GM23338 (cell line): ENCODE measurements around the gene JOSD2. TPM values are rescaled to one million over a fixed set of nuclear protein-coding genes. Genes with fewer than 3 reads are reported as not detected.

Experiments
- ATAC-seq: fragments of 200-7000 bp; cut with Tn5 transposase; 3 replicates; pipeline ENCODE4 v1.9.1; 2020
- DNase-seq: peaks from one replicate; pipeline ENCODE4 v3.0.0-alpha.2; 2015; ENCODE audit warnings: low spot score
- H2AFZ ChIP-seq: fragments of 200-600 bp; sonication (generic); 2 replicates; pipeline ENCODE4 v1.8.0; 2016; ENCODE audit warnings: antibody characterized with exemption, mild to moderate bottlenecking, moderate library complexity
- H3F3A ChIP-seq: fragments of 200-600 bp; sonication (generic); replicated peaks from 2 replicates; pipeline ENCODE4 v1.8.0; 2017; ENCODE audit warnings: antibody characterized with exemption, mixed run types, low read depth
- H3K27ac ChIP-seq: fragments of 200-600 bp; sonication (generic); 2 replicates; pipeline ENCODE4 v1.6.1; 2016; ENCODE audit warnings: low read depth
- H3K27me3 ChIP-seq: fragments of 200-600 bp; sonication (generic); 2 replicates; pipeline ENCODE4 v1.8.0; 2016; ENCODE audit warnings: mild to moderate bottlenecking, mixed run types, moderate library complexity; ENCODE audit not compliant: insufficient read depth
- H3K36me3 ChIP-seq: fragments of 200-600 bp; sonication (generic); 2 replicates; pipeline ENCODE4 v1.8.0; 2016; ENCODE audit warnings: mild to moderate bottlenecking; ENCODE audit not compliant: insufficient read depth
- H3K4me1 ChIP-seq: fragments of 200-600 bp; sonication (generic); 2 replicates; pipeline ENCODE4 v1.8.0; 2016; ENCODE audit warnings: mild to moderate bottlenecking, moderate library complexity; ENCODE audit not compliant: insufficient read depth
- H3K4me2 ChIP-seq: fragments of 200-600 bp; sonication (generic); 2 replicates; pipeline ENCODE4 v1.7.1; 2017; ENCODE audit warnings: mixed run types
- H3K4me3 ChIP-seq: fragments of 200-600 bp; sonication (generic); 2 replicates; pipeline ENCODE4 v1.6.1; 2016; ENCODE audit warnings: mixed run types
- H3K79me2 ChIP-seq: fragments of 200-600 bp; sonication (generic); replicated peaks from 2 replicates; pipeline ENCODE4 v1.8.0; 2017; ENCODE audit warnings: mild to moderate bottlenecking; ENCODE audit not compliant: insufficient read depth
- H3K9me2 ChIP-seq: fragments of 200-600 bp; sonication (generic); 2 replicates; pipeline ENCODE4 v1.8.0; 2017; ENCODE audit not compliant: insufficient read depth
- H4K20me1 ChIP-seq: fragments of 200-600 bp; sonication (generic); replicated peaks from 2 replicates; pipeline ENCODE4 v1.8.0; 2017; ENCODE audit warnings: mild to moderate bottlenecking; ENCODE audit not compliant: insufficient read depth
- H3K27ac Mint-ChIP-seq: 2 replicates; pipeline ENCODE4 v1.8.0; 2020; ENCODE audit warnings: inconsistent platforms, mild to moderate bottlenecking, moderate library complexity, mixed read lengths
- H3K27me3 Mint-ChIP-seq: 3 replicates; pipeline ENCODE4 v1.8.0; 2022; ENCODE audit warnings: low read depth, mild to moderate bottlenecking, moderate library complexity, mixed read lengths, inconsistent platforms; ENCODE audit not compliant: insufficient read depth, poor library complexity
- H3K36me3 Mint-ChIP-seq: 3 replicates; pipeline ENCODE4 v1.8.0; 2021; ENCODE audit warnings: low read depth, mild to moderate bottlenecking, inconsistent platforms, moderate library complexity, mixed read lengths
- H3K4me1 Mint-ChIP-seq: 3 replicates; pipeline ENCODE4 v1.8.0; 2020; ENCODE audit warnings: mild to moderate bottlenecking, inconsistent platforms, mixed read lengths
- H3K4me3 Mint-ChIP-seq: 3 replicates; pipeline ENCODE4 v1.8.0; 2021; ENCODE audit warnings: moderate library complexity, mild to moderate bottlenecking, inconsistent platforms, mixed read lengths
- H3K9me3 Mint-ChIP-seq: 3 replicates; pipeline ENCODE4 v1.8.0; 2020; ENCODE audit warnings: moderate library complexity, mild to moderate bottlenecking, inconsistent platforms, mixed read lengths
- EZH2phosphoT487 ChIP-seq: fragments of 200-600 bp; sonication (generic); IDR thresholded peaks from one replicate; pipeline ENCODE4 v1.8.1; 2018; ENCODE audit warnings: antibody characterized with exemption; ENCODE audit not compliant: unreplicated experiment
- JUNB ChIP-seq: IDR thresholded peaks from one replicate; pipeline ENCODE4 v1.6.1; 2016; ENCODE audit warnings: antibody characterized with exemption; ENCODE audit not compliant: unreplicated experiment
- NANOG ChIP-seq: IDR thresholded peaks from 2 replicates; pipeline ENCODE4 v1.6.1; 2016; ENCODE audit warnings: antibody characterized with exemption, borderline replicate concordance
- POLR2AphosphoS5 ChIP-seq: IDR thresholded peaks from 2 replicates; pipeline ENCODE4 v1.6.1; 2016; ENCODE audit warnings: antibody characterized with exemption, low read depth
- STAT1 ChIP-seq: IDR thresholded peaks from one replicate; pipeline ENCODE4 v1.6.1; 2016; ENCODE audit warnings: antibody characterized with exemption; ENCODE audit not compliant: unreplicated experiment
- ZNF114 ChIP-seq: fragments of 250-450 bp; sonication (Bioruptor Pico); IDR thresholded peaks from 2 replicates; pipeline ENCODE4 v1.5.0; 2020; ENCODE audit warnings: mild to moderate bottlenecking, moderate library complexity
- ZNF331 ChIP-seq: fragments of 250-450 bp; sonication (Bioruptor Pico); IDR thresholded peaks from 2 replicates; pipeline ENCODE4 v1.5.0; 2020; ENCODE audit warnings: low read depth, mild to moderate bottlenecking, moderate library complexity
- polyA plus RNA-seq: library from polyadenylated mRNA; unstranded; fragments of >200 nt; fragmentation: Nextera tagmentation; extraction: Ambion mirVana; gene quantifications from 2 replicates; pipeline ENCODE4 v1.2.1, GENCODE V29; 2016
- total RNA-seq: library from RNA; depleted of rRNA; stranded (reverse); fragments of >200 nt; shearing (Covaris generic); gene quantifications from 2 replicates; pipeline ENCODE4 v1.2.3, GENCODE V29; 2014
- TF ChIP-seq, protein P1 (sequence below): IDR thresholded peaks from one replicate; pipeline ENCODE4 v1.6.1; 2018; ENCODE audit warnings: antibody characterized with exemption; ENCODE audit not compliant: unreplicated experiment
- TF ChIP-seq, protein P2 (sequence below): IDR thresholded peaks from 2 replicates; pipeline ENCODE4 v1.6.1; 2016; ENCODE audit warnings: antibody characterized with exemption
- TF ChIP-seq, protein P3 (sequence below), 2 experiments: fragments of 200-600 bp in 1 of 2; sonication (generic) in 1 of 2; conservative IDR thresholded peaks; 2 replicates each; pipeline versions ENCODE4 v1.5.1 to v1.6.1; 2016 to 2017; ENCODE audit warnings: antibody characterized with exemption in 2 of 2, low read depth in 2 of 2, mild to moderate bottlenecking in 2 of 2, moderate library complexity in 1 of 2

Gene JOSD2
- total and polyA plus RNA-seq, 2 experiments from 2014 or later: 3.3 to 5.8 TPM

DNA sequence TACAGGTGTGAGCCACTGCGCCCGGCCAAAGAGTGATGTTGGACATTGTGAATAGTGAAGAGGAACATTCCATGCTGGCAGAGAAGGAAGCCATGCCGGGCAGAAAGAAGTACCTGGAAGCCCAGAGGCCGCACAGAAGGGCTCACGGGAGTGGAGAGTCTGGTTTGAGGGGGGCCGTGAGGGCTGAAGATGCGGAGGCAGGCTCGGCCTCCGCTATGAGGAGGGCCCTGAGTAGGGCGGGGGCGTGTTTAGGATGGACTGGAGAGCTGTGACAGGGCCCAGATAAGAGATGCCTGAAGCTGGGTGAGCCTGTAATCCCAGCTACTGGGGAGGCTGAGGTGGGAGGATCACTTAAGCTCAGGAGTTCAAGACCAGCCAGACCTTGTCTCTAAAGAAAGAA, 1.6 kb downstream of the JOSD2 start:
- H3K4me3 Mint-ChIP-seq: no peak overlapping the region
- Histone ChIP-seq H3K36me3 (no peaks in the 10 kb centered on the region), H3K4me3 (no peak overlapping the region), H3K79me2 (no peaks in the 10 kb centered on the region), H3K27ac (no peak overlapping the region), H4K20me1 (no peaks in the 10 kb centered on the region; the same call in 1 of the 2 replicates), H3F3A (no peaks in the 10 kb centered on the region), H3K4me1 (peaks cover 4% of the 10 kb centered on the region; the same call in 1 of the 2 replicates), H3K27me3 (peaks cover 19% of the 10 kb centered on the region), H2AFZ (no peak overlapping the region), H3K4me2 (no peak overlapping the region), H3K9me2 (no peaks in the 10 kb centered on the region)
- H3K4me1 Mint-ChIP-seq: no peaks in the 10 kb centered on the region
- peaks cover 12% of the 10 kb centered on the region for H3K27me3 Mint-ChIP-seq
- no peak overlapping the region for H3K27ac Mint-ChIP-seq
- DNase-seq: no peak
- H3K36me3 Mint-ChIP-seq: peaks cover 39% of the 10 kb centered on the region
- no peak for ATAC-seq
- no peak for TF ChIP-seq NANOG
- H3K9me3 Mint-ChIP-seq: peaks cover 95% of the 10 kb centered on the region

DNA sequence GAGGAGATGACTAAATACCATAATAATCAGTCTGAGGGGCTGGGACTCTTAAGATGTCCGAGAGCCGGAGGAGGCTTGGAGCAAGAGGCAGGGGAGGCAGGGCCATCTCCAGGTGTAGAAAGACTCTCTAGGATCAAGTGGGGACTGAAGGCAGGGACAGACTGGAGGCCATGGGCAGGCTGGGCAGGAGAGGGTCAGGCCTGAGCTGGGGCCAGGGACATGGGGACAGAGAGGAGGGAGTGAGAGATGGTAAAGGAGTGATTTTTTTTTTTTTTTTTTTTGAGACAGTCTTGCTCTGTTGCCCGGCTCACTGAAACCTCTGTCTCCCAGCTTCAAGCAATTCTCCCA, 2.2 kb downstream of the JOSD2 start:
- Histone ChIP-seq H2AFZ (no peak overlapping the region), H3K9me2 (no peaks in the 10 kb centered on the region), H4K20me1 (no peaks in the 10 kb centered on the region; the same call in 1 of the 2 replicates), H3K36me3 (no peaks in the 10 kb centered on the region), H3F3A (no peaks in the 10 kb centered on the region), H3K4me1 (peaks cover 4% of the 10 kb centered on the region; the same call in 1 of the 2 replicates), H3K4me3 (no peak overlapping the region), H3K4me2 (no peak overlapping the region), H3K27ac (no peak overlapping the region), H3K27me3 (peaks cover 19% of the 10 kb centered on the region), H3K79me2 (no peaks in the 10 kb centered on the region)
- H3K4me3 Mint-ChIP-seq: no peak overlapping the region
- TF ChIP-seq, protein P1, sequence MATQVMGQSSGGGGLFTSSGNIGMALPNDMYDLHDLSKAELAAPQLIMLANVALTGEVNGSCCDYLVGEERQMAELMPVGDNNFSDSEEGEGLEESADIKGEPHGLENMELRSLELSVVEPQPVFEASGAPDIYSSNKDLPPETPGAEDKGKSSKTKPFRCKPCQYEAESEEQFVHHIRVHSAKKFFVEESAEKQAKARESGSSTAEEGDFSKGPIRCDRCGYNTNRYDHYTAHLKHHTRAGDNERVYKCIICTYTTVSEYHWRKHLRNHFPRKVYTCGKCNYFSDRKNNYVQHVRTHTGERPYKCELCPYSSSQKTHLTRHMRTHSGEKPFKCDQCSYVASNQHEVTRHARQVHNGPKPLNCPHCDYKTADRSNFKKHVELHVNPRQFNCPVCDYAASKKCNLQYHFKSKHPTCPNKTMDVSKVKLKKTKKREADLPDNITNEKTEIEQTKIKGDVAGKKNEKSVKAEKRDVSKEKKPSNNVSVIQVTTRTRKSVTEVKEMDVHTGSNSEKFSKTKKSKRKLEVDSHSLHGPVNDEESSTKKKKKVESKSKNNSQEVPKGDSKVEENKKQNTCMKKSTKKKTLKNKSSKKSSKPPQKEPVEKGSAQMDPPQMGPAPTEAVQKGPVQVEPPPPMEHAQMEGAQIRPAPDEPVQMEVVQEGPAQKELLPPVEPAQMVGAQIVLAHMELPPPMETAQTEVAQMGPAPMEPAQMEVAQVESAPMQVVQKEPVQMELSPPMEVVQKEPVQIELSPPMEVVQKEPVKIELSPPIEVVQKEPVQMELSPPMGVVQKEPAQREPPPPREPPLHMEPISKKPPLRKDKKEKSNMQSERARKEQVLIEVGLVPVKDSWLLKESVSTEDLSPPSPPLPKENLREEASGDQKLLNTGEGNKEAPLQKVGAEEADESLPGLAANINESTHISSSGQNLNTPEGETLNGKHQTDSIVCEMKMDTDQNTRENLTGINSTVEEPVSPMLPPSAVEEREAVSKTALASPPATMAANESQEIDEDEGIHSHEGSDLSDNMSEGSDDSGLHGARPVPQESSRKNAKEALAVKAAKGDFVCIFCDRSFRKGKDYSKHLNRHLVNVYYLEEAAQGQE: no peak
- peaks cover 12% of the 10 kb centered on the region for H3K27me3 Mint-ChIP-seq
- no peak overlapping the region for H3K27ac Mint-ChIP-seq
- DNase-seq (no peak), ATAC-seq (no peak)
- no peaks in the 10 kb centered on the region for H3K4me1 Mint-ChIP-seq
- peaks cover 95% of the 10 kb centered on the region for H3K9me3 Mint-ChIP-seq
- peaks cover 37% of the 10 kb centered on the region for H3K36me3 Mint-ChIP-seq

DNA sequence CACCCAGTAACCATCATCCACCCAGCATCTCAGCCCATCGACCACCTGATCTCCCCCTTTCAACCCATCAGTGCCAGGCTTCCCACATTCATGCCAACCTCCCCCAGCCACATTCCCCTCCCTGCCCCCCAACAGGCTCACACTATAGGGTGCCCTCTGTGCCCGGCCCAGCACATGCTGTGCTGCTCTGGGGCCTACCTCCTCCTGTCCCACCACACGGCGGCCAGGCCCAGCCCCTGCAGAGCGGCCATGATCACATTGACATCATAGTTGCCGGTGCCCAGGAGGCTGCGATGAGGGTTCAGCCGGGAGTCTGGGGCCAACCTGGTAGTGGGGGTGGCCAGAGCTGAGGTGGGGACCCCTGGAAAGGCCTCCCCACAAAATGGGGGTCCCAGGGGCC, 3.6 kb downstream of the JOSD2 start:
- H2AFZ ChIP-seq: no peak overlapping the region
- H3K4me2 ChIP-seq: no peak overlapping the region
- DNase-seq (no peak), ATAC-seq (no peak)
- H3K27ac ChIP-seq: no peak overlapping the region
- H3K4me1 ChIP-seq: peaks cover 4% of the 10 kb centered on the region; the same call in 1 of the 2 replicates
- H3K4me3 ChIP-seq: no peak overlapping the region
- H4K20me1 ChIP-seq: no peaks in the 10 kb centered on the region; the same call in 1 of the 2 replicates
- H3K4me3 Mint-ChIP-seq: no peak overlapping the region
- no peaks in the 10 kb centered on the region for H3K36me3 ChIP-seq
- H3K27me3 ChIP-seq: peaks cover 19% of the 10 kb centered on the region
- H3K9me2 ChIP-seq: no peaks in the 10 kb centered on the region
- peaks cover 8% of the 10 kb centered on the region for H3K27me3 Mint-ChIP-seq
- no peak overlapping the region for H3K27ac Mint-ChIP-seq
- peaks cover 34% of the 10 kb centered on the region for H3K36me3 Mint-ChIP-seq
- peaks cover 93% of the 10 kb centered on the region for H3K9me3 Mint-ChIP-seq
- no peaks in the 10 kb centered on the region for H3K79me2 ChIP-seq
- no peaks in the 10 kb centered on the region for H3F3A ChIP-seq
- no peaks in the 10 kb centered on the region for H3K4me1 Mint-ChIP-seq
- TF ChIP-seq STAT1 (no peak), POLR2AphosphoS5 (no peak), ZNF331 (CRISPR knock-in tag) (no peak), EZH2phosphoT487 (no peak), JUNB (no peak), ZNF114 (CRISPR knock-in tag) (no peak)
- TF ChIP-seq, protein P2, sequence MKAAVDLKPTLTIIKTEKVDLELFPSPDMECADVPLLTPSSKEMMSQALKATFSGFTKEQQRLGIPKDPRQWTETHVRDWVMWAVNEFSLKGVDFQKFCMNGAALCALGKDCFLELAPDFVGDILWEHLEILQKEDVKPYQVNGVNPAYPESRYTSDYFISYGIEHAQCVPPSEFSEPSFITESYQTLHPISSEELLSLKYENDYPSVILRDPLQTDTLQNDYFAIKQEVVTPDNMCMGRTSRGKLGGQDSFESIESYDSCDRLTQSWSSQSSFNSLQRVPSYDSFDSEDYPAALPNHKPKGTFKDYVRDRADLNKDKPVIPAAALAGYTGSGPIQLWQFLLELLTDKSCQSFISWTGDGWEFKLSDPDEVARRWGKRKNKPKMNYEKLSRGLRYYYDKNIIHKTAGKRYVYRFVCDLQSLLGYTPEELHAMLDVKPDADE: no peak
- TF ChIP-seq, protein P1: no peak
- TF ChIP-seq, protein P3, sequence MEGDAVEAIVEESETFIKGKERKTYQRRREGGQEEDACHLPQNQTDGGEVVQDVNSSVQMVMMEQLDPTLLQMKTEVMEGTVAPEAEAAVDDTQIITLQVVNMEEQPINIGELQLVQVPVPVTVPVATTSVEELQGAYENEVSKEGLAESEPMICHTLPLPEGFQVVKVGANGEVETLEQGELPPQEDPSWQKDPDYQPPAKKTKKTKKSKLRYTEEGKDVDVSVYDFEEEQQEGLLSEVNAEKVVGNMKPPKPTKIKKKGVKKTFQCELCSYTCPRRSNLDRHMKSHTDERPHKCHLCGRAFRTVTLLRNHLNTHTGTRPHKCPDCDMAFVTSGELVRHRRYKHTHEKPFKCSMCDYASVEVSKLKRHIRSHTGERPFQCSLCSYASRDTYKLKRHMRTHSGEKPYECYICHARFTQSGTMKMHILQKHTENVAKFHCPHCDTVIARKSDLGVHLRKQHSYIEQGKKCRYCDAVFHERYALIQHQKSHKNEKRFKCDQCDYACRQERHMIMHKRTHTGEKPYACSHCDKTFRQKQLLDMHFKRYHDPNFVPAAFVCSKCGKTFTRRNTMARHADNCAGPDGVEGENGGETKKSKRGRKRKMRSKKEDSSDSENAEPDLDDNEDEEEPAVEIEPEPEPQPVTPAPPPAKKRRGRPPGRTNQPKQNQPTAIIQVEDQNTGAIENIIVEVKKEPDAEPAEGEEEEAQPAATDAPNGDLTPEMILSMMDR (conservative IDR thresholded peaks at IDR 0.05; ENCODE audit: low read depth in 2 of 2): no peak
